Fibroblast of lung (primary cell): ENCODE measurements around the gene REM1.

Source experiments
- EZH2 ChIP-seq: IDR thresholded peaks from 2 replicates; pipeline ENCODE4 v1.5.1; 2012; ENCODE audit warnings: low read length, control low read depth, mild to moderate bottlenecking; ENCODE audit errors: missing control alignments
- TF ChIP-seq, protein P1 (sequence below), 2 donors: IDR thresholded peaks in 1 of 2; conservative IDR thresholded peaks in 1 of 2; 1 replicate in 1 of 2; 2 replicates in 1 of 2; pipeline ENCODE4 v1.5.1; 2011 to 2012; ENCODE audit warnings: low read length in 2 of 2, control low read depth in 1 of 2, inconsistent platforms in 1 of 2, low read depth in 1 of 2, mild to moderate bottlenecking in 1 of 2

DNA sequence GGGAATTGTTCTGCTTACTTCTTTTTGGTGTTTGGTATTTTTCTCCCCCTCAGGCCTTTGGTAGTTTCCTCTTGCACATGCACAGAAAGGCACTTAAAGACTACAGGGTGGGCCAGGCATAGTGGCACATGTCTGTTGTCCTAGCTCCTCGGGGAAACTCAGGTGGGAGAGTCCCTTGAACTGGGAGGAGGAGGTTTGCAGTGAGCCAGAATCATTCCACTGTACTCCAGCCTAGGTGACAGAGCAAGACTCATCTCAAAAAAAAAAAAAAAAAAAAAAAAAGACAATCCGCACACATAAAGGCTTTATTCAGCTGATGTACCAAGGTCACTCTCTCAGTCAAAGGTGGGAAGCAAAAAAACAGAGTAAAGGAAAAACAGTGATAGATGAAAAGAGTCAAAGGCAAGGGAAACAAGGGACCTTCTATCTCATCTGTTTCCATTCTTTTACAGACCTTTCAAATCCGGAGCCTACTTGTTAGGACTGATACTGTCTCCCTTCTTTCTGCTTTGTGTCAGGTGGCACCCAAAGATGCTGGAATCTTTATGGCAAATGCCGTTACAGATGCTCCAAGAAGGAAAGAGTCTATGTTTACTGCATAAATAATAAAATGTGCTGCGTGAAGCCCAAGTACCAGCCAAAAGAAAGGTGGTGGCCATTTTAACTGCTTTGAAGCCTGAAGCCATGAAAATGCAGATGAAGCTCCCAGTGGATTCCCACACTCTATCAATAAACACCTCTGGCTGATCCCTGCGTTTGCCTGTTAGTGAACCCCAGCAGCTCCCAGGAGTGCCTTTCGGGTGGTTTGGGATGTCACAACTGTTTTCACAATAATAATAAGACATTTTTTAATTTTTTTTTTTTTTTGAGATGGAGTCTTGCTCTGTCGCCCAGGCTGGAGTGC is 25.3 kb upstream of the REM1 start:
- TF ChIP-seq, protein P1, sequence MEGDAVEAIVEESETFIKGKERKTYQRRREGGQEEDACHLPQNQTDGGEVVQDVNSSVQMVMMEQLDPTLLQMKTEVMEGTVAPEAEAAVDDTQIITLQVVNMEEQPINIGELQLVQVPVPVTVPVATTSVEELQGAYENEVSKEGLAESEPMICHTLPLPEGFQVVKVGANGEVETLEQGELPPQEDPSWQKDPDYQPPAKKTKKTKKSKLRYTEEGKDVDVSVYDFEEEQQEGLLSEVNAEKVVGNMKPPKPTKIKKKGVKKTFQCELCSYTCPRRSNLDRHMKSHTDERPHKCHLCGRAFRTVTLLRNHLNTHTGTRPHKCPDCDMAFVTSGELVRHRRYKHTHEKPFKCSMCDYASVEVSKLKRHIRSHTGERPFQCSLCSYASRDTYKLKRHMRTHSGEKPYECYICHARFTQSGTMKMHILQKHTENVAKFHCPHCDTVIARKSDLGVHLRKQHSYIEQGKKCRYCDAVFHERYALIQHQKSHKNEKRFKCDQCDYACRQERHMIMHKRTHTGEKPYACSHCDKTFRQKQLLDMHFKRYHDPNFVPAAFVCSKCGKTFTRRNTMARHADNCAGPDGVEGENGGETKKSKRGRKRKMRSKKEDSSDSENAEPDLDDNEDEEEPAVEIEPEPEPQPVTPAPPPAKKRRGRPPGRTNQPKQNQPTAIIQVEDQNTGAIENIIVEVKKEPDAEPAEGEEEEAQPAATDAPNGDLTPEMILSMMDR (conservative IDR thresholded peaks at IDR 0.05 in 1 of 2, IDR thresholded peaks at IDR 0.05 in 1 of 2; ENCODE audit: low read depth in 1 of 2, low read length in 2 of 2): no peak
- TF ChIP-seq EZH2: no peak
